Epithelial cell of esophagus (primary cell): ENCODE measurements around the gene PARP1.
A peak's percentile ranks its signal among the peaks of the same experiment; 100 is the strongest.
"Not testable (repeated sequence)": the region's sequence is repeated elsewhere in the genome, so short reads cannot be mapped to it uniquely, and the experiment has no call there.

Experiments used
- DNase-seq: peaks from one replicate; pipeline ENCODE4 v3.0.0; 2010; ENCODE audit warnings: low read depth
- H3K4me3 ChIP-seq: 2 replicates; pipeline ENCODE4 v1.5.1; 2011; ENCODE audit warnings: mild to moderate bottlenecking, low read length, control low read depth
- CTCF ChIP-seq: IDR thresholded peaks from 2 replicates; pipeline ENCODE4 v1.5.1; 2011; ENCODE audit warnings: low read depth, mild to moderate bottlenecking, low read length, control low read depth, inconsistent platforms; ENCODE audit not compliant: insufficient read depth; ENCODE audit errors: missing control alignments

Gene PARP1

GRCh38 chr1:226440512-226440911, 32.6 kb upstream of the PARP1 start:
- DNase-seq, result no peak
- no peak for TF ChIP-seq CTCF
- H3K4me3 ChIP-seq, result no peak overlapping the region

- TF ChIP-seq CTCF, result peak; percentile 30
- peak; percentile 37 for DNase-seq
- H3K4me3 ChIP-seq, result no peak overlapping the region
Measured at GRCh38 chr1:226438007-226438406, 30.1 kb upstream of the PARP1 start.

GRCh38 chr1:226436855-226437491, 29.1 kb upstream of the PARP1 start:
- H3K4me3 ChIP-seq, result no peak overlapping the region
- no peak for TF ChIP-seq CTCF
- no peak for DNase-seq

- no peak overlapping the region for H3K4me3 ChIP-seq
- no peak for TF ChIP-seq CTCF
- DNase-seq, result no peak
Measured at GRCh38 chr1:226436472-226436854, 28.6 kb upstream of the PARP1 start.

- no peak for DNase-seq
- TF ChIP-seq CTCF, result no peak
- no peak overlapping the region for H3K4me3 ChIP-seq
Measured at GRCh38 chr1:226433341-226433720, 25.4 kb upstream of the PARP1 start.

GRCh38 chr1:226432586-226433340, 24.9 kb upstream of the PARP1 start:
- DNase-seq, result no peak
- TF ChIP-seq CTCF, result no peak
- no peak overlapping the region for H3K4me3 ChIP-seq

- not testable (repeated sequence) for DNase-seq, H3K4me3 ChIP-seq
Measured at GRCh38 chr1:226431898-226432297, 24.0 kb upstream of the PARP1 start.
